Stimulated activated CD4-positive, alpha-beta T cell treated with anti-CD3 and anti-CD28 coated beads, Interleukin-1b, Interleukin-23, amount 100 ng/mL, for 24 hours (primary cell): ENCODE results near the gene ERICH2.
"Not testable (repeated sequence)": the region's sequence is repeated elsewhere in the genome, so short reads cannot be mapped to it uniquely, and the experiment has no call there.

ENCODE experiments used
- DNase-seq, 4 experiments: peaks; one replicate each; pipeline ENCODE4 v3.0.0-alpha.2; 2020; ENCODE audit warnings: low read depth in 4 of 4, low spot score in 1 of 4

ERICH2 gene

GRCh38 chr2:170770008-170770605 is at the start of gene ERICH2:
ERICH2 (plus strand) TSS chr2:170770378; CDS start chr2:170770682, 304 bp downstream.
- DNase-seq = peak; percentile 7 to 36 (median 10)

GRCh38 chr2:170721678-170722077 is 48.5 kb upstream of the ERICH2 start:
- DNase-seq = no peak

GRCh38 chr2:170722301-170722700 is 47.9 kb upstream of the ERICH2 start:
- DNase-seq = no peak

- DNase-seq = no peak
Observed at GRCh38 chr2:170723446-170723958, 46.7 kb upstream of the ERICH2 start.

- DNase-seq = no peak
Observed at GRCh38 chr2:170733798-170734600, 36.2 kb upstream of the ERICH2 start.

GRCh38 chr2:170734601-170735000 is 35.6 kb upstream of the ERICH2 start:
- DNase-seq = not testable (repeated sequence)

- DNase-seq = no peak
Observed at GRCh38 chr2:170736628-170737027, 33.5 kb upstream of the ERICH2 start.

GRCh38 chr2:170737406-170737805 is 32.8 kb upstream of the ERICH2 start:
- DNase-seq = no peak

GRCh38 chr2:170737821-170738220 is 32.4 kb upstream of the ERICH2 start:
- no peak for DNase-seq

- no peak for DNase-seq
Observed at GRCh38 chr2:170739048-170739447, 31.1 kb upstream of the ERICH2 start.

- no peak for DNase-seq
Observed at GRCh38 chr2:170739507-170740046, 30.6 kb upstream of the ERICH2 start.

GRCh38 chr2:170740660-170741059 is 29.5 kb upstream of the ERICH2 start:
- DNase-seq = no peak

- DNase-seq = no peak
Observed at GRCh38 chr2:170742000-170742399, 28.2 kb upstream of the ERICH2 start.

GRCh38 chr2:170742896-170743529 is 27.2 kb upstream of the ERICH2 start:
- DNase-seq = no peak

GRCh38 chr2:170743530-170744239 is 26.5 kb upstream of the ERICH2 start:
- DNase-seq = no peak

GRCh38 chr2:170744248-170745002 is 25.8 kb upstream of the ERICH2 start:
- no peak for DNase-seq

GRCh38 chr2:170745305-170745704 is 24.9 kb upstream of the ERICH2 start:
- DNase-seq = no peak

GRCh38 chr2:170747921-170748320 is 22.3 kb upstream of the ERICH2 start:
- no peak for DNase-seq

GRCh38 chr2:170751555-170751954 is 18.6 kb upstream of the ERICH2 start:
- DNase-seq = not testable (repeated sequence)

- no peak for DNase-seq
Observed at GRCh38 chr2:170761572-170761971, 8.6 kb upstream of the ERICH2 start.
